ENCODE measurements around the gene CNTD1.

CNTD1 gene

GRCh38 chr17:42844271-42844670 lies 45.6 kb downstream of the CNTD1 start, which contains the start of gene AOC2:
Gene AOC2, plus strand, starts transcription at chr17:42844580. Its CDS starts 47 bp downstream, at chr17:42844627.
- no peak for TF ChIP-seq CTCF (conservative IDR thresholded peaks at IDR 0.05; ENCODE audit: low read depth)
- POLR2A ChIA-PET (ENCODE audit: low non-redundant PET) = no interaction called here
- CTCF ChIA-PET = interaction anchor here (0.6 to 2.1 kb wide), 3 partner anchors 37 to 94 kb away, joined by 3 to 12 read pairs (median 4); no protein-coding TSS in a partner anchor

GRCh38 chr17:42844761-42845555 lies 46.3 kb downstream of the CNTD1 start:
- ChIA-PET CTCF (interaction anchor here (0.5 kb wide), 1 partner anchor 316 kb away, joined by 4 read pairs; no protein-coding TSS in a partner anchor), POLR2A (ENCODE audit: low non-redundant PET) (no interaction called here)
- peak overlapping the region; percentile 50; the same call in 1 of the 2 replicates for H3K27ac ChIP-seq
- no peak for DNase-seq (ENCODE audit: low spot score)
- no peak for TF ChIP-seq CTCF (conservative IDR thresholded peaks at IDR 0.05; ENCODE audit: low read depth)

More at GRCh38 chr17:42844271-42844670, 45.6 kb downstream of the CNTD1 start, which contains the start of gene AOC2:
- peak within 1 kb of the TSS; percentile 50; the same call in 1 of the 2 replicates for H3K27ac ChIP-seq
- DNase-seq (ENCODE audit: low spot score) = no peak

GRCh38 chr17:42845556-42845917 lies 46.9 kb downstream of the CNTD1 start:
- DNase-seq (ENCODE audit: low spot score) = no peak
- POLR2A ChIA-PET (ENCODE audit: low non-redundant PET) = no interaction called here
- no peak for TF ChIP-seq CTCF (conservative IDR thresholded peaks at IDR 0.05; ENCODE audit: low read depth)
- CTCF ChIA-PET = no interaction called here
- H3K27ac ChIP-seq = peak overlapping the region; percentile 50; the same call in 1 of the 2 replicates

GRCh38 chr17:42845918-42846593 lies 47.4 kb downstream of the CNTD1 start:
- POLR2A ChIA-PET (ENCODE audit: low non-redundant PET) = no interaction called here
- DNase-seq (ENCODE audit: low spot score) = no peak
- CTCF ChIA-PET = interaction anchor here (0.5 to 0.6 kb wide), 2 partner anchors 147 to 178 kb away, joined by 3 read pairs; no protein-coding TSS in a partner anchor
- no peak for TF ChIP-seq CTCF (conservative IDR thresholded peaks at IDR 0.05; ENCODE audit: low read depth)
- H3K27ac ChIP-seq = peak overlapping the region; percentile 50

GRCh38 chr17:42846594-42847280 lies 48.1 kb downstream of the CNTD1 start:
- no peak for TF ChIP-seq CTCF (conservative IDR thresholded peaks at IDR 0.05; ENCODE audit: low read depth)
- ChIA-PET POLR2A (ENCODE audit: low non-redundant PET) (no interaction called here), CTCF (interaction anchor here (0.5 to 0.6 kb wide), 2 partner anchors 146 to 177 kb away, joined by 3 read pairs; no protein-coding TSS in a partner anchor)
- DNase-seq (ENCODE audit: low spot score) = no peak
- peak overlapping the region; percentile 50 for H3K27ac ChIP-seq

GRCh38 chr17:42848093-42848492 lies 49.4 kb downstream of the CNTD1 start:
- DNase-seq (ENCODE audit: low spot score) = no peak
- CTCF ChIA-PET = no interaction called here
- no peak for TF ChIP-seq CTCF (conservative IDR thresholded peaks at IDR 0.05; ENCODE audit: low read depth)
- POLR2A ChIA-PET (ENCODE audit: low non-redundant PET) = interaction anchor here (0.6 kb wide), 2 partner anchors 112 to 1498 kb away, joined by 3 to 8 read pairs; no protein-coding TSS in a partner anchor
- no peak overlapping the region for H3K27ac ChIP-seq

All from RWPE1 (cell line).